Neuronal stem cell (in vitro differentiated cells): ENCODE measurements around the gene SNX6.
A peak's percentile ranks its signal among the peaks of the same experiment; 100 is the strongest.

Experiments used
- DNase-seq: peaks from one replicate; pipeline ENCODE4 v3.0.0-alpha.2; 2013; ENCODE audit warnings: low spot score
- H2AFZ ChIP-seq: one replicate; pipeline ENCODE4 v1.6.1; 2013; ENCODE audit warnings: mild to moderate bottlenecking, low read length, inconsistent platforms
- H2AK5ac ChIP-seq: 2 replicates; pipeline ENCODE4 v1.6.1; 2013; ENCODE audit warnings: low read depth, mild to moderate bottlenecking, inconsistent platforms, low read length, moderate library complexity, mixed read lengths
- H2BK120ac ChIP-seq: 2 replicates; pipeline ENCODE4 v1.6.1; 2013; ENCODE audit warnings: low read depth, mild to moderate bottlenecking, inconsistent platforms, low read length, moderate library complexity, mixed read lengths
- H2BK12ac ChIP-seq: one replicate; pipeline ENCODE4 v1.6.1; 2013; ENCODE audit warnings: low read length, inconsistent platforms
- H2BK15ac ChIP-seq: 2 replicates; pipeline ENCODE4 v1.6.1; 2013; ENCODE audit warnings: mild to moderate bottlenecking, low read length, inconsistent platforms, mixed read lengths
- H2BK5ac ChIP-seq: one replicate; pipeline ENCODE4 v1.6.1; 2013; ENCODE audit warnings: inconsistent platforms, mild to moderate bottlenecking, low read length, moderate library complexity
- H3K14ac ChIP-seq: one replicate; pipeline ENCODE4 v1.6.1; 2013; ENCODE audit warnings: low read length, inconsistent platforms
- H3K18ac ChIP-seq: 2 replicates; pipeline ENCODE4 v1.6.1; 2013; ENCODE audit warnings: low read length, inconsistent platforms
- H3K23ac ChIP-seq: 2 replicates; pipeline ENCODE4 v1.6.1; 2013; ENCODE audit warnings: low read depth, mild to moderate bottlenecking, mixed read lengths, low read length, inconsistent platforms; ENCODE audit not compliant: poor library complexity
- H3K27ac ChIP-seq: replicated peaks from 3 replicates; pipeline ENCODE4 v1.5.1; 2013; ENCODE audit warnings: low read length, inconsistent platforms
- H3K27me3 ChIP-seq, 3 experiments: 2 replicates each; pipeline ENCODE4 v1.6.1; 2013; ENCODE audit warnings: low read length in 3 of 3, mild to moderate bottlenecking in 2 of 3, inconsistent platforms in 1 of 3, low read depth in 1 of 3, mixed read lengths in 1 of 3, moderate library complexity in 1 of 3; ENCODE audit not compliant: control insufficient read depth in 3 of 3, insufficient read depth in 3 of 3
- H3K36me3 ChIP-seq, 2 donors: replicated peaks in 1 of 2; 2 replicates each; pipeline ENCODE4 v1.6.1; 2013; ENCODE audit warnings: low read length in 2 of 2; ENCODE audit not compliant: control insufficient read depth in 2 of 2, insufficient read depth in 2 of 2
- H3K4ac ChIP-seq: 2 replicates; pipeline ENCODE4 v1.6.1; 2013; ENCODE audit warnings: inconsistent platforms, mild to moderate bottlenecking, low read length, moderate library complexity
- H3K4me1 ChIP-seq, 2 donors: 1 replicate in 1 of 2; 2 replicates in 1 of 2; pipeline ENCODE4 v1.6.1; 2013; ENCODE audit warnings: low read length in 2 of 2, low read depth in 1 of 2; ENCODE audit not compliant: control insufficient read depth in 2 of 2, insufficient read depth in 1 of 2
- H3K4me2 ChIP-seq: one replicate; pipeline ENCODE4 v1.6.1; 2013; ENCODE audit warnings: mild to moderate bottlenecking, low read length, inconsistent platforms; ENCODE audit not compliant: insufficient read depth, poor library complexity, severe bottlenecking
- H3K4me3 ChIP-seq, 2 donors: 2 replicates each; pipeline ENCODE4 v1.5.1; 2013; ENCODE audit warnings: low read length in 2 of 2, mild to moderate bottlenecking in 2 of 2, inconsistent platforms in 1 of 2, moderate library complexity in 1 of 2
- H3K79me1 ChIP-seq: one replicate; pipeline ENCODE4 v1.6.1; 2013; ENCODE audit warnings: low read depth, mild to moderate bottlenecking, inconsistent platforms, low read length, moderate library complexity
- H3K9ac ChIP-seq: one replicate; pipeline ENCODE4 v1.6.1; 2013; ENCODE audit warnings: mild to moderate bottlenecking, low read depth, low read length, inconsistent platforms; ENCODE audit not compliant: poor library complexity
- H3K9me3 ChIP-seq, 2 donors: replicated peaks in 1 of 2; 2 replicates each; pipeline versions ENCODE3 to v1.6.1; 2013; ENCODE audit warnings: low read length in 2 of 2, mild to moderate bottlenecking in 2 of 2, inconsistent platforms in 1 of 2, low read depth in 1 of 2, mixed read lengths in 1 of 2, moderate library complexity in 1 of 2; ENCODE audit not compliant: control insufficient read depth in 2 of 2, insufficient read depth in 1 of 2
- H4K8ac ChIP-seq: one replicate; pipeline ENCODE4 v1.6.1; 2013; ENCODE audit warnings: low read depth, mild to moderate bottlenecking, inconsistent platforms, low read length, moderate library complexity
- H4K91ac ChIP-seq: one replicate; pipeline ENCODE4 v1.6.1; 2013; ENCODE audit warnings: low read length, low read depth, mild to moderate bottlenecking, inconsistent platforms; ENCODE audit not compliant: poor library complexity
- WGBS, 2 donors: extraction: QIAGEN DNeasy Blood & Tissue Kit; methylation state at CpG; one replicate each; pipeline ENCODE4 v1.1.7; 2013; ENCODE audit warnings: missing lambda C conversion rate in 2 of 2, mixed read lengths in 1 of 2; ENCODE audit not compliant: insufficient read length in 2 of 2, insufficient replicate concordance in 1 of 2; ENCODE audit errors: extremely low coverage in 2 of 2; 5-methylcytosine and 5-hydroxymethylcytosine counted together

SNX6 gene

DNA sequence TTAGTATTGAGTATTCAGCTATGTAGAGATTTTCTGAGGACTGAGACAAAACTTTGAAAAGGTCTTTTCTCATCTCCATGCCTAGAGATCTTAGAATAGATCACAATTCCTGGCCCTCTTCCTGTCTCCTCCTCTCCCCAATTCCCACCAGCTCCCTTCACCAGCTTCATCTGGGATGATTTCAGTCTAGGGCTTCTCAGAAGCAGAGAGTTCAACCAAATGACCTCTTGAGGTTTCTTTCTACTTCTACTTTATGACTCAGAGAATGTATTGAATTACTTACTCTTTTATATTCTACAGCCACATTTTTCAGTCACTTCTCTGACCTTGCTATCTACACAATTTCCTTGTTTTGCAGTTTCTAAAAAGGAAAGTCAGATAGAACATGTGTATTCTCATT is 19.4 kb upstream of the SNX6 start:
- H3K79me1 ChIP-seq, result no peaks in the 10 kb centered on the region
- no peak for DNase-seq
- H3K27ac ChIP-seq, result no peak overlapping the region
- no peak overlapping the region for H3K4me2 ChIP-seq
- no peaks in the 10 kb centered on the region for H3K36me3 ChIP-seq
- H2BK5ac ChIP-seq, result no peak overlapping the region
- no peak overlapping the region for H2BK12ac ChIP-seq
- H3K14ac ChIP-seq, result no peak overlapping the region
- no peak overlapping the region for H4K91ac ChIP-seq
- H3K4me1 ChIP-seq, result no peaks in the 10 kb centered on the region
- no peaks in the 10 kb centered on the region for H3K27me3 ChIP-seq
- no peak overlapping the region for H3K23ac ChIP-seq
- H3K4me3 ChIP-seq, result no peak overlapping the region
- H2AFZ ChIP-seq, result no peak overlapping the region
- no peak overlapping the region for H2BK15ac ChIP-seq
- no peak overlapping the region for H4K8ac ChIP-seq
- no peaks in the 10 kb centered on the region for H3K9me3 ChIP-seq
- H3K4ac ChIP-seq, result no peak overlapping the region
- no peak overlapping the region for H2BK120ac ChIP-seq
- H3K9ac ChIP-seq, result no peak overlapping the region
- no peak overlapping the region for H2AK5ac ChIP-seq
- H3K18ac ChIP-seq, result no peak overlapping the region

DNA sequence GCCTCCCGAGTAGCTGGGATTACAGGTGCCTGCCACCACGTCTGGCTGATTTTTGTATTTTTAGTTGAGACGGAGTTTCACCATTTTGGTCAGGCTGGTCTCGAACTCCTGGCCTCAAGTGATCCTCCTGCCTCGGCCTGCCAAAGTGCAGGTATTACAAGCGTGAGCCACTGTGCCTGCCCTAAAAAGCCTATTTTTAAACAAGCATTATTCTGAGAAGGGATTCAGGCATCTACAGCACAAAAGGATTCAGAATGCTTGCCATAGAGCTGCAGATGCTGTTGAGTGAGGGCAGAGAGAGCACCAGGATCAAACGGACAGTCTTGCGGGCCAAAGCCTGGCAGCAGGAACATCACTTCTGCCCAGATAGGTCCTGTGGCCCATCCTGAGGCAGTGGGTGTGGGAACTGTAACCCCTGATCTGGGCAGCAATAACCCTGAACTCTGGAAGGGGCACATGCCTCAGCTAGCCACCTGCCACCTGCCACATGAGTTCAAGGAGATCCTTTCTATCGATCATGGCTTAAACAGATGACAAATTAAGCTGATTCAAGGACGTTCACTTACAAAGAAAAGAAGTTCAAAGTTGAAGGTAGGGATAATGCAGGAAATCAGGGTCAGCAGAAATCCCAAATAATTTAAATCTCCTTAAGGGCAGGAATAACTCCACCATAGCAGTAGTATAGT is 16.8 kb upstream of the SNX6 start:
- Histone ChIP-seq H3K4me1 (no peaks in the 10 kb centered on the region), H3K27me3 (no peaks in the 10 kb centered on the region), H4K91ac (no peak overlapping the region), H2BK120ac (no peak overlapping the region), H3K4me3 (peak overlapping the region in 1 of 2 donors; percentile 63), H2BK15ac (no peak overlapping the region), H3K23ac (no peak overlapping the region), H2AFZ (no peak overlapping the region), H3K14ac (no peak overlapping the region), H3K4me2 (no peak overlapping the region), H4K8ac (no peak overlapping the region), H3K4ac (no peak overlapping the region), H3K9me3 (no peaks in the 10 kb centered on the region), H3K79me1 (no peaks in the 10 kb centered on the region), H3K18ac (no peak overlapping the region), H3K9ac (no peak overlapping the region), H2BK12ac (no peak overlapping the region), H2AK5ac (no peak overlapping the region), H3K36me3 (no peaks in the 10 kb centered on the region), H3K27ac (no peak overlapping the region), H2BK5ac (no peak overlapping the region)
- no CpG with 5 or more reads among the region's 10 CpGs for whole genome bisulfite sequencing, 2 donors
- DNase-seq, result no peak

DNA sequence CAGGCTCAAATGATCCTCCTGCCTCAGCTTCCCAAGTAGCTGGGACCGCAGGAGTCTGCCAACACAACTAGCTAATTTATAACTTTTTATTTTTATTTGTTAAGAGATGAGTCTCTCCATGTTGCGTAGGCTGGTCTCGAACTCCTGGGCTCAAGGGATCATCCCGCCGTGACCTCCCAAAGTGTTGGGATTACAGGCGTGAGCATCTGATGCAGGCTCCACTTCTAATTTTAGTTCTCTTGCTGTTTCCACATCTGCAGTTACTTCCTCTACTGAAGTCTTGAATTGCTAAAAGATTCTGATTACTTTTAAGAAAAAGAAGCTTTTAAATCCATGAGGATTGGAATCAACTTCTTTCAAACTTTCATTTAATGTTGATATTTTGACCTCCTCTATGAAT is 13.4 kb upstream of the SNX6 start:
- Histone ChIP-seq H3K79me1 (no peaks in the 10 kb centered on the region), H3K4ac (no peak overlapping the region), H2AK5ac (no peak overlapping the region), H3K4me1 (no peaks in the 10 kb centered on the region), H2BK5ac (no peak overlapping the region), H3K14ac (no peak overlapping the region), H3K18ac (no peak overlapping the region), H4K91ac (no peak overlapping the region), H2BK12ac (no peak overlapping the region), H3K4me2 (no peak overlapping the region), H3K23ac (no peak overlapping the region), H2BK15ac (no peak overlapping the region), H3K9ac (no peak overlapping the region), H3K36me3 (no peaks in the 10 kb centered on the region), H3K9me3 (no peaks in the 10 kb centered on the region), H4K8ac (no peak overlapping the region), H3K4me3 (no peak overlapping the region), H2BK120ac (no peak overlapping the region), H2AFZ (no peak overlapping the region), H3K27ac (no peak overlapping the region), H3K27me3 (no peaks in the 10 kb centered on the region)
- no peak for DNase-seq
- WGBS, 2 donors, result no CpG with 5 or more reads among the region's 6 CpGs

DNA sequence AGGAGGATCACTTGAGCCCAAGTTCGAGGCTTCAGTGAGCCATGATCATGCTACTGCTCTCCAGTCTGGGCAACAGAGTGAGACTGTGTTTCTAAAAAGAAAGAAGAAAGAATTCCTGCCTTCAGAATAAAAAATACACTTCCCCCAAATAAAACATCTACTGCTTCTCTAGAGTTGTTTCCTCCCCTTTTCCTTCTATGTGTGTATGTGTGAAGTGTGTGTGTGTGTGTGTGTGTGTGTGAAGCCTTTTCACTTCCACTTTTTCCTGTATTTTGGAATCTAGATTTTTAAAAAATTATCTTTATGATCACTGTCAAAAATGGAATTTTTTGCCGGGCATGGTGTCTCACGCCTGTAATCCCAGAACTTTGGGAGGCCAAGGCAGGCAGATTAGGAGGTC is 12.6 kb upstream of the SNX6 start:
- Histone ChIP-seq H2BK5ac (no peak overlapping the region), H4K8ac (no peak overlapping the region), H3K4me1 (no peaks in the 10 kb centered on the region), H3K9ac (no peak overlapping the region), H3K18ac (no peak overlapping the region), H3K27me3 (no peaks in the 10 kb centered on the region), H2AFZ (no peak overlapping the region), H3K23ac (no peak overlapping the region), H2BK120ac (no peak overlapping the region), H3K4me2 (no peak overlapping the region), H3K4me3 (no peak overlapping the region), H3K27ac (no peak overlapping the region), H4K91ac (no peak overlapping the region), H2AK5ac (no peak overlapping the region), H3K36me3 (no peaks in the 10 kb centered on the region), H2BK15ac (no peak overlapping the region), H3K9me3 (no peaks in the 10 kb centered on the region), H2BK12ac (no peak overlapping the region), H3K79me1 (no peaks in the 10 kb centered on the region), H3K14ac (no peak overlapping the region), H3K4ac (no peak overlapping the region)
- DNase-seq, result no peak
- no CpG with 5 or more reads among the region's 3 CpGs for whole genome bisulfite sequencing, 2 donors
